Hepatocyte (in vitro differentiated cells): ENCODE data around the gene NKAIN2. TPM values are rescaled to one million over a fixed set of nuclear protein-coding genes. Genes with fewer than 3 reads are reported as not detected.

Experiments used
- DNase-seq: peaks from one replicate; pipeline ENCODE4 v3.0.0-alpha.2; 2016; ENCODE audit warnings: low spot score
- H2AFZ ChIP-seq: fragments of 200-600 bp; sonication (generic); 2 replicates; pipeline ENCODE4 v1.6.0; 2016; ENCODE audit warnings: antibody characterized with exemption, mild to moderate bottlenecking
- H3K27ac ChIP-seq: fragments of 200-600 bp; sonication (generic); 2 replicates; pipeline ENCODE4 v1.5.1; 2016; ENCODE audit warnings: mild to moderate bottlenecking
- H3K27me3 ChIP-seq: fragments of 200-600 bp; sonication (generic); 2 replicates; pipeline ENCODE4 v1.6.1; 2016
- H3K36me3 ChIP-seq: fragments of 200-600 bp; sonication (generic); replicated peaks from 2 replicates; pipeline ENCODE4 v1.5.1; 2016; ENCODE audit warnings: low read depth; ENCODE audit not compliant: insufficient read depth
- H3K4me1 ChIP-seq: fragments of 200-600 bp; sonication (generic); 2 replicates; pipeline ENCODE4 v1.5.1; 2016; ENCODE audit warnings: mild to moderate bottlenecking, moderate library complexity; ENCODE audit not compliant: insufficient read depth
- H3K4me2 ChIP-seq: fragments of 200-600 bp; sonication (generic); 2 replicates; pipeline ENCODE4 v1.6.0; 2016
- H3K4me3 ChIP-seq: fragments of 200-600 bp; sonication (generic); 2 replicates; pipeline ENCODE4 v1.5.1; 2016; ENCODE audit warnings: mild to moderate bottlenecking
- H3K79me2 ChIP-seq: fragments of 200-600 bp; sonication (generic); 2 replicates; pipeline ENCODE4 v1.6.0; 2017; ENCODE audit warnings: mild to moderate bottlenecking
- H3K9me2 ChIP-seq: fragments of 200-600 bp; sonication (generic); replicated peaks from 2 replicates; pipeline ENCODE4 v1.6.0; 2017; ENCODE audit warnings: mild to moderate bottlenecking; ENCODE audit not compliant: insufficient read depth
- H3K9me3 ChIP-seq: fragments of 200-600 bp; sonication (generic); 2 replicates; pipeline ENCODE4 v1.5.1; 2016; ENCODE audit warnings: low read depth, mild to moderate bottlenecking
- H4K20me1 ChIP-seq: fragments of 200-600 bp; sonication (generic); 2 replicates; pipeline ENCODE4 v1.6.0; 2016; ENCODE audit warnings: mild to moderate bottlenecking; ENCODE audit not compliant: insufficient read depth, poor library complexity, severe bottlenecking
- EZH2 ChIP-seq: fragments of 200-600 bp; sonication (generic); IDR thresholded peaks from 2 replicates; pipeline ENCODE4 v1.6.1; 2016; ENCODE audit warnings: antibody characterized with exemption, mild to moderate bottlenecking, borderline replicate concordance
- EZH2phosphoT487 ChIP-seq: fragments of 200-600 bp; sonication (generic); IDR thresholded peaks from one replicate; pipeline ENCODE4 v1.6.1; 2018; ENCODE audit warnings: antibody characterized with exemption, mild to moderate bottlenecking, low read depth, moderate library complexity; ENCODE audit not compliant: unreplicated experiment, severe bottlenecking
- WGBS: methylation state at CpG from one replicate; pipeline ENCODE4 v1.1.6; 2016; ENCODE audit warnings: low lambda C conversion rate; ENCODE audit errors: missing lambda C conversion rate; 5-methylcytosine and 5-hydroxymethylcytosine counted together
- polyA plus RNA-seq: library from polyadenylated mRNA; unstranded; fragments of >200 nt; fragmentation: Nextera tagmentation; extraction: Ambion mirVana; gene quantifications from 2 replicates; pipeline ENCODE4 v1.2.1, GENCODE V29; 2016
- total RNA-seq: library from RNA; depleted of rRNA; stranded (reverse); fragments of >200 nt; gene quantifications from 2 replicates; pipeline ENCODE4 v1.2.3, GENCODE V29; 2014
- TF ChIP-seq, protein P1 (sequence below): fragments of 200-600 bp; sonication (generic); IDR thresholded peaks from 2 replicates; pipeline ENCODE4 v1.5.1; 2016; ENCODE audit warnings: antibody characterized with exemption, mild to moderate bottlenecking; ENCODE audit not compliant: poor library complexity

NKAIN2 gene
- total and polyA plus RNA-seq, 2 experiments from 2014 or later = 0.48 to 2.6 TPM

DNA sequence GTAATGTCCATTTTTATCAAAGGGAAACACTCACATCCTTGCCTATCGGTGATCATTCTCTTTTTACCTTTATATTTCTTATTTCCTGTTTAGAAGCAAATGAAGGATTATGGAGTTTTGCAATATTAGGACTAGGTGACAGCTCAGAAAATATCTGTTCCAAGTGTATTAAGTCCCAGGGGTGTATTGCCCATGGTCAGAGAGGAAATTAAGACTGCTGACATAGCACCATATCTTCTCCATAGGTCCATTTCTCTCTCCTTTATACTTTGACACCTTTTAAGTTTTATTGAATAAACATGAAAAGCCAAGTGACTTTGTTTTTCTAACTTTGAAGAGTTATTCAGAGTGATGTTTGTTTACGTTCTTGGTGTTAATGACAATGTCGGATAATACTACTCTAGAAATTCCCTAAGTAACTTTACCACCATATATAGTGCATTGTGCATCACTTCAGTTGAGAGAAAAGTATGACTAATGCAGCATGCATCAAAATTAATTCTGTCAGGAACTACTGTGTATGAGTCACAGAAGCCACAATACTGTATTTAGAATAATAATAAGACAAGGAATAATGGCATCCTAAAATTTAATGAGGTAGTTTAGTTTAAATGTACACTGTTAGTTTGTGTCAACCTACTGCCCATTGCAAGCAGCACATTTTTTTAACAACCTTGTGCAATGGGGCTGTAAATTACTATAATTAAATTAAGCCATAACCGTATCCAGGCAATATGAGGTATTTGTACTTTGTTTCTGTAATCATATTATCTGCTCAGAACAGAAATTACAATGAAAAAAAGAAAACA, 684.2 kb downstream of the NKAIN2 start:
- H3K9me3 ChIP-seq = no peaks in the 10 kb centered on the region
- H2AFZ ChIP-seq = no peak overlapping the region
- H3K27me3 ChIP-seq = no peaks in the 10 kb centered on the region
- TF ChIP-seq EZH2 = no peak
- TF ChIP-seq EZH2phosphoT487 = no peak
- TF ChIP-seq, protein P1, sequence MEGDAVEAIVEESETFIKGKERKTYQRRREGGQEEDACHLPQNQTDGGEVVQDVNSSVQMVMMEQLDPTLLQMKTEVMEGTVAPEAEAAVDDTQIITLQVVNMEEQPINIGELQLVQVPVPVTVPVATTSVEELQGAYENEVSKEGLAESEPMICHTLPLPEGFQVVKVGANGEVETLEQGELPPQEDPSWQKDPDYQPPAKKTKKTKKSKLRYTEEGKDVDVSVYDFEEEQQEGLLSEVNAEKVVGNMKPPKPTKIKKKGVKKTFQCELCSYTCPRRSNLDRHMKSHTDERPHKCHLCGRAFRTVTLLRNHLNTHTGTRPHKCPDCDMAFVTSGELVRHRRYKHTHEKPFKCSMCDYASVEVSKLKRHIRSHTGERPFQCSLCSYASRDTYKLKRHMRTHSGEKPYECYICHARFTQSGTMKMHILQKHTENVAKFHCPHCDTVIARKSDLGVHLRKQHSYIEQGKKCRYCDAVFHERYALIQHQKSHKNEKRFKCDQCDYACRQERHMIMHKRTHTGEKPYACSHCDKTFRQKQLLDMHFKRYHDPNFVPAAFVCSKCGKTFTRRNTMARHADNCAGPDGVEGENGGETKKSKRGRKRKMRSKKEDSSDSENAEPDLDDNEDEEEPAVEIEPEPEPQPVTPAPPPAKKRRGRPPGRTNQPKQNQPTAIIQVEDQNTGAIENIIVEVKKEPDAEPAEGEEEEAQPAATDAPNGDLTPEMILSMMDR = no peak
- H3K79me2 ChIP-seq = no peaks in the 10 kb centered on the region
- 85% methylated on average over 4 of the region's 4 CpGs for WGBS
- H4K20me1 ChIP-seq = no peaks in the 10 kb centered on the region
- no peaks in the 10 kb centered on the region for H3K9me2 ChIP-seq
- H3K36me3 ChIP-seq = no peaks in the 10 kb centered on the region
- H3K4me3 ChIP-seq = no peak overlapping the region
- no peak for DNase-seq
- no peaks in the 10 kb centered on the region for H3K4me1 ChIP-seq
- H3K27ac ChIP-seq = no peak overlapping the region
- H3K4me2 ChIP-seq = no peak overlapping the region

DNA sequence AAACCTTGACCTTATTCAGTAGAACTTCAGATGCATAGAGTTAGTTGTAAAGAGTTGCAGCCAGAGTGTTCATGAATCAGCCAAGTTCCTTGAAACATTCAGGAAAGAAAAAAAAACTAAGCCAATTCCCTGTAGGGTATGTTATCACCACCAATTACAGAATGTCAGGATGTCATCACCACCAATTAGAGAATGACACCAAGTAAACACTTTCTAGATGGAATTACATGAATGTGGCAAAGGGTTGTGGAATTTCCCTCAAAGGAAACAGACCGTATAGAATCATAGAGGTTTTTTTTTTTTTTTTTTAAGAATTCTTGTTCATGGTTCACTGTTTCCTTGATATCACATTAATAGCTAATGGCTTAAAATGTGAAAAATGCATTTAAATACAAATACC, 686.5 kb downstream of the NKAIN2 start:
- Histone ChIP-seq H3K9me2 (no peaks in the 10 kb centered on the region), H3K4me3 (no peak overlapping the region), H4K20me1 (no peaks in the 10 kb centered on the region), H3K27me3 (no peaks in the 10 kb centered on the region), H3K79me2 (no peaks in the 10 kb centered on the region), H3K27ac (no peak overlapping the region), H3K9me3 (no peaks in the 10 kb centered on the region), H3K4me1 (no peaks in the 10 kb centered on the region), H3K36me3 (no peaks in the 10 kb centered on the region), H3K4me2 (no peak overlapping the region), H2AFZ (no peak overlapping the region)
- no peak for DNase-seq
- WGBS = 50% methylated on average over 1 of the region's 1 CpG
- TF ChIP-seq, protein P1 = no peak
- TF ChIP-seq EZH2 = no peak
- no peak for TF ChIP-seq EZH2phosphoT487

DNA sequence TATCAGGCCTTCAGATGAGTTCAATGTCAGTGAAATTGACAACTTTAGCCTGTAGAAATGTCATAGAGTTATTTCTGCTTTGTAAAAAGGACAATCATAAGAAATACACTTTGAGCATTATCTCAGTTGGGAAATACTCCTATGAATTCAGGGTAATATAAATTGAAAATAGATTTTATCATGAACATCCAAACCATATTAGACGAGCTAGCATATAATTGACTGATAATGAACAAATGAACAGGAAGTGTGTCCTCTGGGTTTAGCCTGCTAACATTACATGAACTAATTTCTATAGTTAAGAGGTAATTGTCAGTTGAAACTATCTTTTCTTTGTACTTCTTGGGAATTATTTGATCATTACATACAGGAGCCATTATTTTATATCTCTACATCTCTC, 689.6 kb downstream of the NKAIN2 start:
- no peak overlapping the region for H3K4me3 ChIP-seq
- no peaks in the 10 kb centered on the region for H4K20me1 ChIP-seq
- no peaks in the 10 kb centered on the region for H3K9me2 ChIP-seq
- DNase-seq = no peak
- no peaks in the 10 kb centered on the region for H3K36me3 ChIP-seq
- H3K9me3 ChIP-seq = no peaks in the 10 kb centered on the region
- WGBS = 79% methylated on average over 1 of the region's 1 CpG
- no peaks in the 10 kb centered on the region for H3K79me2 ChIP-seq
- H3K4me1 ChIP-seq = no peaks in the 10 kb centered on the region
- no peaks in the 10 kb centered on the region for H3K27me3 ChIP-seq
- no peak overlapping the region for H3K4me2 ChIP-seq
- TF ChIP-seq, protein P1 = no peak
- TF ChIP-seq EZH2 (no peak), EZH2phosphoT487 (no peak)
- no peak overlapping the region for H3K27ac ChIP-seq
- no peak overlapping the region for H2AFZ ChIP-seq
